ENCODE results near the gene CTNNB1.

DNA sequence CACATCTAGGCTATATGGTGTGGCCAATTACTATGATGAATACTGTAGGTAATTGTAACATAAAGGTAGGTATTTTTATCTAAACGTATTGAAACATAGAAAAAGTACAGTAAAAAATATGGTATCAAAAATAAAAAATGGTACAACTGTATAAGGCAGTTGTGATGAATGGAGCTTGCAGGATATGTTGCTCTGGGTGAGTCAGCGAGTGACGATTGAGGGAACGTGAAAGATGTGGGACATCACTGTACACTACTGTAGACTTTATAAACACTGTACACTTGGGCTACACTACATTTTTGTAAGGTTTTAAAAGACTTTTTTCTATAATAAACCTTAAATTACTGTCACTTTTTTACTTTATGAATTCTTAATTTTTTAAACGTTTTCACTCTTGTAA, 10.3 kb downstream of the CTNNB1 start:
- TF ChIP-seq POLR2A (IDR thresholded peaks at IDR 0.05), result no peak
- TF ChIP-seq, protein P1, sequence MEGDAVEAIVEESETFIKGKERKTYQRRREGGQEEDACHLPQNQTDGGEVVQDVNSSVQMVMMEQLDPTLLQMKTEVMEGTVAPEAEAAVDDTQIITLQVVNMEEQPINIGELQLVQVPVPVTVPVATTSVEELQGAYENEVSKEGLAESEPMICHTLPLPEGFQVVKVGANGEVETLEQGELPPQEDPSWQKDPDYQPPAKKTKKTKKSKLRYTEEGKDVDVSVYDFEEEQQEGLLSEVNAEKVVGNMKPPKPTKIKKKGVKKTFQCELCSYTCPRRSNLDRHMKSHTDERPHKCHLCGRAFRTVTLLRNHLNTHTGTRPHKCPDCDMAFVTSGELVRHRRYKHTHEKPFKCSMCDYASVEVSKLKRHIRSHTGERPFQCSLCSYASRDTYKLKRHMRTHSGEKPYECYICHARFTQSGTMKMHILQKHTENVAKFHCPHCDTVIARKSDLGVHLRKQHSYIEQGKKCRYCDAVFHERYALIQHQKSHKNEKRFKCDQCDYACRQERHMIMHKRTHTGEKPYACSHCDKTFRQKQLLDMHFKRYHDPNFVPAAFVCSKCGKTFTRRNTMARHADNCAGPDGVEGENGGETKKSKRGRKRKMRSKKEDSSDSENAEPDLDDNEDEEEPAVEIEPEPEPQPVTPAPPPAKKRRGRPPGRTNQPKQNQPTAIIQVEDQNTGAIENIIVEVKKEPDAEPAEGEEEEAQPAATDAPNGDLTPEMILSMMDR (IDR thresholded peaks at IDR 0.05), result no peak

All from adrenal gland (tissue), 5 donors.